Prostate gland (tissue), 2 donors: ENCODE results near the gene KRTAP10-5. TPM values are rescaled to one million over a fixed set of nuclear protein-coding genes. Genes with fewer than 3 reads are reported as not detected.
A peak's percentile ranks its signal among the peaks of the same experiment; 100 is the strongest.

Experiments used
- DNase-seq: peaks from one replicate; pipeline ENCODE4 v3.0.0-alpha.2; 2019; ENCODE audit warnings: low spot score
- H3K27ac ChIP-seq, 2 donors: fragments of 200-600 bp; sonication (generic); 2 replicates each; pipeline ENCODE4 v1.5.1; 2017 to 2019
- H3K27me3 ChIP-seq: fragments of 200-600 bp; sonication (generic); replicated peaks from 2 replicates; pipeline ENCODE4 v1.5.1; 2019; ENCODE audit not compliant: insufficient read depth
- H3K36me3 ChIP-seq, 2 donors: fragments of 200-600 bp; sonication (generic); 1 replicate in 1 of 2; 2 replicates in 1 of 2; pipeline versions ENCODE4 v1.5.1 to v1.8.1; 2017 to 2019
- H3K4me1 ChIP-seq: fragments of 200-600 bp; sonication (generic); replicated peaks from 2 replicates; pipeline ENCODE4 v1.5.1; 2019
- H3K4me3 ChIP-seq, 2 donors: fragments of 200-600 bp; sonication (generic); 2 replicates each; pipeline ENCODE4 v1.5.1; 2017 to 2019
- H3K9me3 ChIP-seq: fragments of 200-600 bp; sonication (generic); 2 replicates; pipeline ENCODE4 v1.5.1; 2017
- CTCF ChIP-seq, 4 experiments: fragments of 200-600 bp in 2 of 4; fragments of 450-650 bp in 2 of 4; sonication (generic) in 2 of 4; IDR thresholded peaks; 1 replicate in 3 of 4; 2 replicates in 1 of 4; pipeline ENCODE4 v1.5.1; 2016 to 2019; ENCODE audit warnings: antibody characterized with exemption in 4 of 4, mild to moderate bottlenecking in 2 of 4, moderate library complexity in 2 of 4
- POLR2A ChIP-seq: fragments of 450-650 bp; IDR thresholded peaks from one replicate; pipeline ENCODE4 v1.6.1; 2016; ENCODE audit warnings: antibody characterized with exemption, mild to moderate bottlenecking
- POLR2AphosphoS5 ChIP-seq: sonication (generic); formaldehyde crosslinking; IDR thresholded peaks from one replicate; pipeline ENCODE4 v1.6.1; 2017; ENCODE audit warnings: antibody characterized with exemption
- WGBS: methylation state at CpG from one replicate; pipeline ENCODE4 v1.1.5; 2018; 5-methylcytosine and 5-hydroxymethylcytosine counted together
- intact Hi-C: fragments of 100-400 bp; cut with DNase I; formaldehyde crosslinking; loops from one replicate; pipeline ENCODE4 v1.14.2; 2022
- total RNA-seq, 2 donors: library from RNA; depleted of rRNA; stranded (reverse); fragments of >200 nt; gene quantifications; one replicate each; pipeline ENCODE4 v1.1.0, GENCODE V29; 2016

Gene KRTAP10-5
- total RNA-seq, 2 donors from 2014 or later, result not detected

DNA sequence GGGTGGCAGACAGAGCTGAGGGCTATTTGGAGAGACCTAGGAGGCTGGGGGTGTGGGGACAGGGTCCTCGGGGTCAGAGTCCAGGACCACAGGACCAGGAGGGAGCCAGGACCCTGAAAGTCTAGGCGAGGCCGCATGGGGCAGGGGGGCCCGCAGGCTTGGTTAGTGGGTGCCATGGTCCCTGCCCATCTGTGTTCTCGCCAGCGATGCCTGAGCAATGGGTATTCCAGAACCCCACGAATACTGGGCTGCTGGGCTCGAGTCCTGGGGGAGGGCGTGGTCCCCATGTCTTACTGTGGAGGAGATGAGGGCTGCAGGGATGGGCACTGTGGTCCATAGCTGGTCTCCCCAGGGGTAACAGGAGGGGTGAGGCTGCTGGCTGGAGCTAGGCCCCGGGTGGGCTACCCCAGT is 9.9 kb upstream of the KRTAP10-5 start:
- no peak for DNase-seq
- H3K27me3 ChIP-seq, result no peaks in the 10 kb centered on the region
- TF ChIP-seq POLR2A, result no peak
- TF ChIP-seq POLR2AphosphoS5, result no peak
- WGBS, result 90% methylated on average over 9 of the region's 10 CpGs
- no peaks in the 10 kb centered on the region for H3K4me1 ChIP-seq
- H3K4me3 ChIP-seq, result no peak overlapping the region
- no peaks in the 10 kb centered on the region for H3K36me3 ChIP-seq
- intact Hi-C loops, result no loop called here
- no peak overlapping the region for H3K27ac ChIP-seq
- H3K9me3 ChIP-seq, result no peaks in the 10 kb centered on the region

DNA sequence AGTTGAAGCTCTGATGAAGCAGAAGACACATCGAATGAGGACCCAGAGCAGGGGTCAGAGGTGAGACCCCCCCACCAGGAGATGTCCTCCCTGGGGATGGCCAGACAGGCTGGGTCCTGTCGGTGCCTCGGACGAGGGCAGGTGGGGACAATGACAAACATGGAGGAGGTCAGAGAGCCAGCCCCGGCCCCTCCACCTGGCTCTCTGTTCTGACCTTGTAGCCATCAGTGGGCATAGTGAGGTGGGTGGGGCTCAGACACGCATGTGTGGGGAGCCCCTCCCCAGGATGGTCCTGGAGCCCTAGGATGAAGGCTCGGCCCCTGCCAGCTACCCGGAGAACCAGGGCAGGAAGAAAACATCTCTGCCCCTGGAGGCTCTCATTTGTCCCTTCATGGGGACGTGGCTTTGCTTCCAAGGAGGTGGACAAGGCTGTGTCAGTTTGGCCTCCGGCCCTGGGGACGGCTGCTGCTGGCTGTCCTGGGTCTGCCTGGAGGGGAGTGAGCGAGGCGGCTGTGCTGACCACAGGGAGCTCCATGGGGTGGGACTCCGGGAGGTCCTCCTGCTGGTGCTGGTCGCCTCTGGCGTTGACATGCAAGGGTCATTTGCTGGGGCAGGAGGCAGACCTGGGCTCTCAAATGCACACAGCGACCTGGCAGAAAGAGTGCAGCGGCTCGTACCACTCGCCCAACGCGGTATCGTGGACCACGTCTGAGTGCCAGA is 9.3 kb upstream of the KRTAP10-5 start:
- WGBS, result 84% methylated on average over 24 of the region's 24 CpGs
- no peaks in the 10 kb centered on the region for H3K9me3 ChIP-seq

DNA sequence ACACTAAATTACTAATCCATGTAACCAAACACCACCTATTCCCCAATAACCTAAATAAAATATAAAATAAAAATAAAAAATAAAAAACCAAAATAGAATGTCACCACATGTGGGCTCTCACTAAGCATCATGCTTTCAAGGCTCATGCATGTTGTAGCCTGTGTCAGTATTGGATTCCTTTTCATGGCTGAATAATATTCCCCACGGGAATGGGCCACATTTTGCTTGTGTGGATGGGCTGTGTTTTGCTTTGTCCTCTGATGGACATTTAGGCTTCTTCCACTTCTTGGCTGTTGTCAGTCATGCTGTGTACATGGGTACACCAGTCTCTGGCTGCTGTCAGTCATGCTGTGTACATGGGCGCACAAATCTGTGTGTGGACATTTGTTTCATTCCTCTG is 8.7 kb upstream of the KRTAP10-5 start:
- 97% methylated on average over 2 of the region's 2 CpGs for WGBS
- Histone ChIP-seq H3K27ac (no peak overlapping the region), H3K36me3 (no peaks in the 10 kb centered on the region), H3K27me3 (no peaks in the 10 kb centered on the region), H3K4me1 (no peaks in the 10 kb centered on the region), H3K9me3 (no peaks in the 10 kb centered on the region), H3K4me3 (no peak overlapping the region)
- no peak for DNase-seq
- intact Hi-C loops, result no loop called here
- TF ChIP-seq CTCF (IDR thresholded peaks at IDR 0.05), result no peak
- TF ChIP-seq POLR2A, result no peak

More for the DNA sequence above, 9.3 kb upstream of the KRTAP10-5 start:
- TF ChIP-seq POLR2AphosphoS5 (no peak), CTCF (IDR thresholded peaks at IDR 0.05) (no peak), POLR2A (no peak)
- H3K36me3 ChIP-seq, result no peaks in the 10 kb centered on the region
- intact Hi-C loops, result no loop called here
- H3K4me3 ChIP-seq, result no peak overlapping the region
- no peaks in the 10 kb centered on the region for H3K4me1 ChIP-seq
- no peak for DNase-seq
- no peaks in the 10 kb centered on the region for H3K27me3 ChIP-seq
- no peak overlapping the region for H3K27ac ChIP-seq

DNA sequence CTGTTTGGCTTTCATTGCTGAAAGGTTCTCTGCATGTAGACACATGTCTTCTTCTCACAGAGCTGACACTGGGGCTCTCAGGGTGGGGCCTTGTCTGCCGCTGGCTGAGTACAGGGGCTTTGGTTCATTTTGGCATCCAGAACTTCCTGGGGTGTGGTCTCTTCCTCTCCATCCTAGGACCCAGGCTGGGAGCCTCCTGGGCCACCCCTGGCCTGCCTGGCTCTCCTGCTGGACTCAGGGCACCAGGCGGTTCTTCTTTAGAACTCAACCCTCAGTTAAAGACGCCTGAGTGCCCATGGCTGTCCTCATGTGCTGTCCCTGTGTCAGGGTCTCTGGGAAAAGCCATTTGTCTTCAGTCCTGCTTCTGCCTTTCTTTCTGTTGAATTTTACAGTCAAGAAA is 5.5 kb upstream of the KRTAP10-5 start:
- no peaks in the 10 kb centered on the region for H3K9me3 ChIP-seq
- whole genome bisulfite sequencing, result 71% methylated on average over 3 of the region's 3 CpGs
- H3K36me3 ChIP-seq, result no peaks in the 10 kb centered on the region
- no peaks in the 10 kb centered on the region for H3K4me1 ChIP-seq
- TF ChIP-seq POLR2A, result no peak
- no peak overlapping the region for H3K27ac ChIP-seq
- H3K4me3 ChIP-seq, result no peak overlapping the region
- intact Hi-C loops, result no loop called here
- no peak for DNase-seq
- no peaks in the 10 kb centered on the region for H3K27me3 ChIP-seq

DNA sequence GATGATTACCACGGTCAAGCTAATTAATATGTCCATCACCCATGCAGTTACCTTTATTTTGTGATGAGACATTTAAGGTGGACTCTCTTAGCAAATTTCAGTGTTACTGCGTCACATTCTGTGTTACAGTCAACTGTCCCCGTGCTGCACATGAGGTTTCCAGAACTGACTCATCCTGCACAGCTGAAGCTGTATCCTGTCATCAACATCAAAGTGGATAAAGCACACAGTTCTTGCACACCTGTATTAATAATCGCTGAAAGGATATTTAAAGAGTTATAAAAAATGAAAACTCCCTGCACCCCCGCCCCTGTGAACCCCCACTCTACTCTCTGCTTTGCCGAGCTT is 3.4 kb upstream of the KRTAP10-5 start:
- Histone ChIP-seq H3K4me1 (no peaks in the 10 kb centered on the region), H3K9me3 (no peaks in the 10 kb centered on the region), H3K36me3 (no peaks in the 10 kb centered on the region), H3K4me3 (no peak overlapping the region), H3K27me3 (no peaks in the 10 kb centered on the region), H3K27ac (no peak overlapping the region)
- 36% methylated on average over 6 of the region's 6 CpGs for WGBS
- intact Hi-C loops, result no loop called here
- no peak for DNase-seq
- TF ChIP-seq CTCF (IDR thresholded peaks at IDR 0.05) (no peak), POLR2AphosphoS5 (no peak), POLR2A (no peak)

GRCh38 chr21:44583089-44583799 is 2.8 kb upstream of the KRTAP10-5 start:
- intact Hi-C loops, result no loop called here
- 4% methylated on average over 11 of the region's 11 CpGs for WGBS
- no peak overlapping the region for H3K4me3 ChIP-seq
- no peaks in the 10 kb centered on the region for H3K4me1 ChIP-seq
- TF ChIP-seq POLR2AphosphoS5 (peak; percentile 33), POLR2A (no peak)
- no peaks in the 10 kb centered on the region for H3K9me3 ChIP-seq
- peak; percentile 33 for DNase-seq
- no peaks in the 10 kb centered on the region for H3K36me3 ChIP-seq
- no peaks in the 10 kb centered on the region for H3K27me3 ChIP-seq
- no peak overlapping the region for H3K27ac ChIP-seq
